Measurements from ENCODE around the gene SEPTIN8. TPM values are rescaled to one million over a fixed set of nuclear protein-coding genes. Genes with fewer than 3 reads are reported as not detected.

The SEPTIN8 gene
- total and polyA plus RNA-seq, 2 of the 8 experiments (the other 6 are each of a cell fraction or from before 2014, with no cell fraction given) = 21.2 to 33.0 TPM

GRCh38 chr5:132787076-132787475, 10.0 kb upstream of the SEPTIN8 start:
- Histone ChIP-seq H2AFZ (ENCODE audit: low read length) (no peak overlapping the region), H3K9me3 (ENCODE audit: insufficient read depth in 2 of 2, low read depth in 1 of 2, low read length in 1 of 2) (no peaks in the 10 kb centered on the region), H4K5ac (ENCODE audit: insufficient read length, low read depth, low read length) (no peak overlapping the region), H3K27ac (ENCODE audit: low read depth, low read length) (no peak overlapping the region), H3K79me2 (ENCODE audit: control insufficient read depth in 1 of 2, insufficient read depth in 2 of 2, low read length in 2 of 2) (no peaks in the 10 kb centered on the region), H2BK5ac (ENCODE audit: low read depth, low read length) (no peak overlapping the region), H3K18ac (ENCODE audit: extremely low read depth, low read length) (no peak overlapping the region), H4K91ac (replicated peaks; ENCODE audit: insufficient read length, low read length) (no peak overlapping the region), H3K4ac (replicated peaks; ENCODE audit: insufficient read length, low read depth, low read length) (no peak overlapping the region), H3K79me1 (ENCODE audit: low read depth, low read length) (no peaks in the 10 kb centered on the region), H2AK5ac (ENCODE audit: low read depth, low read length) (no peak overlapping the region), H2BK12ac (ENCODE audit: low read depth, low read length) (no peak overlapping the region), H3K4me3 (ENCODE audit: extremely low read depth in 1 of 4, insufficient read depth in 2 of 4, low read depth in 3 of 4, low read length in 4 of 4) (no peak overlapping the region), H3K4me1 (replicated peaks in 1 of 4; ENCODE audit: control insufficient read depth in 3 of 4, insufficient read depth in 4 of 4, low read length in 3 of 4) (no peaks in the 10 kb centered on the region; a peak in 1 of 7 replicates), H3K36me3 (ENCODE audit: control insufficient read depth in 2 of 4, insufficient read depth in 4 of 4, low read length in 3 of 4) (no peaks in the 10 kb centered on the region), H4K20me1 (replicated peaks in 1 of 2; ENCODE audit: control insufficient read depth in 1 of 2, insufficient read depth in 2 of 2, low read length in 2 of 2) (no peaks in the 10 kb centered on the region), H3K27me3 (replicated peaks in 1 of 4; ENCODE audit: control insufficient read depth in 3 of 4, extremely low read depth in 1 of 4, insufficient read depth in 3 of 4, low read length in 3 of 4) (no peaks in the 10 kb centered on the region), H3K4me2 (ENCODE audit: insufficient read depth in 1 of 2, low read depth in 2 of 2, low read length in 2 of 2) (no peak overlapping the region), H3K56ac (replicated peaks; ENCODE audit: insufficient read length, low read depth, low read length) (no peak overlapping the region), H3K14ac (ENCODE audit: insufficient read length) (no peak overlapping the region), H4K8ac (ENCODE audit: extremely low read depth, insufficient read depth, low read length) (no peak overlapping the region), H2BK20ac (ENCODE audit: low read length) (no peak overlapping the region), H3K9ac (replicated peaks in 1 of 4; ENCODE audit: extremely low read depth in 1 of 4, low read depth in 3 of 4, low read length in 3 of 4) (no peak overlapping the region), H2BK120ac (replicated peaks; ENCODE audit: low read depth, low read length) (no peak overlapping the region), H3K23me2 (ENCODE audit: low read depth, low read length) (no peaks in the 10 kb centered on the region), H3K23ac (ENCODE audit: insufficient read length) (no peak overlapping the region), H2BK15ac (ENCODE audit: low read length) (no peak overlapping the region)
- CTCF ChIA-PET (ENCODE audit: partially characterized antibody) = interaction anchor here (0.8 to 1.5 kb wide), 6 partner anchors 10 to 40 kb away, joined by 3 to 4 read pairs (median 3); partner anchors contain the start of genes CCNI2 and SEPTIN8
- WGBS, 2 experiments (ENCODE audit: extremely low coverage in 1 of 2, insufficient coverage in 1 of 2, insufficient read length in 1 of 2, insufficient replicate concordance in 2 of 2, low coverage in 1 of 2, low lambda C conversion rate in 2 of 2, missing lambda C conversion rate in 1 of 2) = 81% methylated on average over 1 of the region's 1 CpG; no CpG with 5 or more reads in 1 of the 2 experiments
- FAIRE-seq = no peak
- POLR2A ChIA-PET (ENCODE audit: partially characterized antibody) = interaction anchor here (1.5 kb wide), 1 partner anchor 9 kb away, joined by 5 read pairs; no protein-coding TSS in a partner anchor
- DNase-seq (ENCODE audit: low read depth in 1 of 2, low spot score in 2 of 2) = no peak
- no peak for TF ChIP-seq JUND (IDR thresholded peaks at IDR 0.05; ENCODE audit: low read length)
- no peak for TF ChIP-seq CEBPB (IDR thresholded peaks at IDR 0.05; ENCODE audit: low read depth, low read length)
- no peak for TF ChIP-seq KDM4A (IDR thresholded peaks at IDR 0.05; ENCODE audit: low read depth, low read length, severe bottlenecking)
- no peak for TF ChIP-seq CREB1 (IDR thresholded peaks at IDR 0.05)
- TF ChIP-seq, protein P1, sequence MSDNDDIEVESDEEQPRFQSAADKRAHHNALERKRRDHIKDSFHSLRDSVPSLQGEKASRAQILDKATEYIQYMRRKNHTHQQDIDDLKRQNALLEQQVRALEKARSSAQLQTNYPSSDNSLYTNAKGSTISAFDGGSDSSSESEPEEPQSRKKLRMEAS (IDR thresholded peaks at IDR 0.05) = no peak
- no peak for TF ChIP-seq SRF (IDR thresholded peaks at IDR 0.05; ENCODE audit: low read depth, low read length)
- TF ChIP-seq ZNF274 (IDR thresholded peaks at IDR 0.05; ENCODE audit: borderline replicate concordance, extremely low read depth, low read length) = no peak
- TF ChIP-seq EZH2 (IDR thresholded peaks at IDR 0.05; ENCODE audit: low read depth, low read length, severe bottlenecking) = no peak
- TF ChIP-seq RBBP5 (IDR thresholded peaks at IDR 0.05; ENCODE audit: borderline replicate concordance, low read depth, low read length) = no peak
- no peak for TF ChIP-seq JUN (IDR thresholded peaks at IDR 0.05; ENCODE audit: low read depth, low read length)
- no peak for TF ChIP-seq RNF2 (IDR thresholded peaks at IDR 0.05; ENCODE audit: borderline replicate concordance, low read depth, low read length, missing control alignments, poor library complexity, severe bottlenecking)

All from H1 (cell line).